Fibroblast of villous mesenchyme (primary cell): ENCODE results near the gene PHF21B. TPM values are rescaled to one million over a fixed set of nuclear protein-coding genes. Genes with fewer than 3 reads are reported as not detected.

Source experiments
- DNase-seq: peaks from one replicate; pipeline ENCODE4 v3.0.0-alpha.2; 2010; ENCODE audit warnings: low read depth
- H3K4me3 ChIP-seq: 2 replicates; pipeline ENCODE4 v1.5.1; 2011; ENCODE audit warnings: low read depth, mild to moderate bottlenecking, low read length
- CTCF ChIP-seq: IDR thresholded peaks from 2 replicates; pipeline ENCODE4 v1.5.1; 2012; ENCODE audit warnings: low read depth, mild to moderate bottlenecking, low read length; ENCODE audit not compliant: insufficient read depth
- total RNA-seq: library from RNA; depleted of rRNA; stranded (reverse); fragments of >200 nt; gene quantifications from 2 replicates; pipeline ENCODE4 v1.2.3, GENCODE V29; 2012

PHF21B gene
- total RNA-seq, 1 donor, result not detected

- DNase-seq, result no peak
- no peak for TF ChIP-seq CTCF
- H3K4me3 ChIP-seq, result no peak overlapping the region
These were observed 15.3 kb downstream of the PHF21B start for GRCh38 chr22:44994399-44995104.

GRCh38 chr22:44992166-44992565 is 17.6 kb downstream of the PHF21B start:
- no peak for TF ChIP-seq CTCF
- H3K4me3 ChIP-seq, result no peak overlapping the region
- DNase-seq, result no peak

- no peak for TF ChIP-seq CTCF
- no peak for DNase-seq
- H3K4me3 ChIP-seq, result no peak overlapping the region
These were observed 18.6 kb downstream of the PHF21B start for GRCh38 chr22:44991218-44991617.

GRCh38 chr22:44990810-44991209 is 19.0 kb downstream of the PHF21B start:
- no peak for DNase-seq
- no peak for TF ChIP-seq CTCF
- H3K4me3 ChIP-seq, result no peak overlapping the region

GRCh38 chr22:44990328-44990727 is 19.5 kb downstream of the PHF21B start:
- no peak overlapping the region for H3K4me3 ChIP-seq
- no peak for DNase-seq
- no peak for TF ChIP-seq CTCF

- H3K4me3 ChIP-seq, result no peak overlapping the region
- DNase-seq, result peak; percentile 3
- peak; percentile 25 for TF ChIP-seq CTCF
These were observed 21.1 kb downstream of the PHF21B start for GRCh38 chr22:44988671-44989070.

- H3K4me3 ChIP-seq, result no peak overlapping the region
- no peak for TF ChIP-seq CTCF
- no peak for DNase-seq
These were observed 22.9 kb downstream of the PHF21B start for GRCh38 chr22:44986926-44987325.
